Activated naive CD4-positive, alpha-beta T cell treated with anti-CD3 and anti-CD28 coated beads, Interleukin-2, amount 50 U/mL, for 72 hours (primary cell): Measurements from ENCODE around the gene HSD17B10. TPM values are rescaled to one million over a fixed set of nuclear protein-coding genes. Genes with fewer than 3 reads are reported as not detected.

Source experiments
- ATAC-seq, 2 donors: fragments of 150-1000 bp; cut with Tn5 transposase; 2 replicates each; pipeline ENCODE4 v1.10.0; 2021; ENCODE audit warnings: mild to moderate bottlenecking in 2 of 2, moderate library complexity in 2 of 2
- DNase-seq, 2 donors: peaks; one replicate each; pipeline ENCODE4 v3.0.0; 2021 to 2022; ENCODE audit warnings: low spot score in 2 of 2
- H3K27ac Mint-ChIP-seq, 2 donors: one replicate each; pipeline ENCODE4 v1.8.0; 2022; ENCODE audit warnings: mild to moderate bottlenecking in 2 of 2, mixed read lengths in 2 of 2
- H3K36me3 Mint-ChIP-seq, 2 donors: one replicate each; pipeline ENCODE4 v1.8.0; 2022; ENCODE audit warnings: mixed read lengths in 2 of 2
- H3K9me3 Mint-ChIP-seq, 2 donors: one replicate each; pipeline ENCODE4 v1.8.0; 2022; ENCODE audit warnings: mixed read lengths in 2 of 2
- total RNA-seq, 2 donors: library from RNA; stranded (reverse); gene quantifications; one replicate each; pipeline ENCODE4 v1.2.3, GENCODE V29; 2022

The HSD17B10 gene
- total RNA-seq, 2 donors from 2014 or later, result 86.3 to 116 TPM

GRCh38 chrX:53395605-53396298 lies 38.4 kb downstream of the HSD17B10 start:
- H3K36me3 Mint-ChIP-seq, result peaks cover 5 to 6% of the 10 kb centered on the region in 2 donors
- ATAC-seq (no peak), DNase-seq (no peak)
- no peaks in the 10 kb centered on the region for H3K9me3 Mint-ChIP-seq
- H3K27ac Mint-ChIP-seq, result no peak overlapping the region

DNA sequence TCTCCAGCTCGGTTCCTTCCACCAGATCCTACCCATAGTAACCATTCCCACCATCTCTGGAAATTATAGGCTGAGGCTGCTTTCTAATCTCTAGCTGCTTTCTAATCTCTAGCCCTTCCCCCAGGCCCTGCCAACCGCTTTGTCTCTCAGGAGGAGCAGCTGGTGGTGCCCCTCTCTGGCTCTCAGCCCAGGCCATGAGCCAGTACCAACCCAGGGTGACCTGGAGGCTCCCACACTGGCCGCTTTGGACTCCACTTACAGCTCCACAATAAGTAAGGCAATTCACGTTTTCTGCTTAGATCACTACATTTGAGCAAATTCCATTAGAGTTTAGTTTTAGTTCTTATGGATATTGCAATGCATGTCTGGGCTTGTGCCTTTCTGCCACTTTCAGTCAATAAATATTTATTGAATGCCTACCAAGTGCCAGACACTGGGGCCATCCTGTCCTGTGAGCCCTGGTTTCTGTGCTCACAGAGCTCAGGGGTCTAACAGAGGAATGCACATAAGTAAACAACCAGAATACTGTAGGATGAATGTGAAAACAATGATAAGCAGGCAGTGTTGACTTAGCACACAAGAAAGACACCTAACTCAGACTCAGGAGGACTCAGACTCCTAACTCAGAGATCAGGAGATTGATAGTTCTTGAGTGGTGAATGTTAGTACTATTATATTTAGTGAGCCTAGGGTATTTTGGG lies 50.6 kb downstream of the HSD17B10 start:
- H3K36me3 Mint-ChIP-seq, result peaks cover 0 to 11% of the 10 kb centered on the region in 2 donors
- no peak for DNase-seq
- H3K27ac Mint-ChIP-seq, result peak overlapping the region; percentile 64 to 93
- ATAC-seq, result no peak
- H3K9me3 Mint-ChIP-seq, result no peaks in the 10 kb centered on the region

Other genes starting within 250 kb of the HSD17B10 start
- gene KDM5C, start 209.2 kb downstream of the HSD17B10 start, total RNA-seq, result 100 to 1,000 TPM; 101 to 110 TPM
- under 1 TPM in 1 of 2 donors, not detected in 1; 0.58 TPM for gene IQSEC2, start 152.8 kb downstream of the HSD17B10 start, total RNA-seq
- 100 to 1,000 TPM; 119 to 152 TPM for gene SMC1A, start 11.7 kb downstream of the HSD17B10 start, total RNA-seq
- gene RIBC1, start 11.5 kb downstream of the HSD17B10 start, total RNA-seq, result 1 to 10 TPM in 1 of 2 donors, under 1 TPM in 1; 0.80 to 1.7 TPM